Kasumi-1 (cell line): ENCODE results near the gene ATXN1L.
"Not testable (repeated sequence)": the region's sequence is repeated elsewhere in the genome, so short reads cannot be mapped to it uniquely, and the experiment has no call there.

Source experiments
- DNase-seq, 2 experiments: peaks; one replicate each; lab custom pipeline; 2025; lab: John Stamatoyannopoulos, UW

The ATXN1L gene

GRCh38 chr16:71845639-71846430 lies at the start of gene ATXN1L:
Gene ATXN1L, plus strand, starts transcription at chr16:71845976. Its CDS starts 3,765 bp downstream, at chr16:71849741.
- DNase-seq: peak; percentile 86 to 88

GRCh38 chr16:71796501-71797097 lies 49.2 kb upstream of the ATXN1L start:
- no peak for DNase-seq

GRCh38 chr16:71803305-71803690 lies 42.5 kb upstream of the ATXN1L start:
- DNase-seq: no peak

- peak in 1 of 2 experiments; percentile 37 for DNase-seq
Observed at GRCh38 chr16:71807905-71808592, 37.7 kb upstream of the ATXN1L start.

GRCh38 chr16:71808593-71809459 lies 37.0 kb upstream of the ATXN1L start, which contains the start of gene AP1G1:
Gene AP1G1, minus strand, starts transcription at chr16:71808834. Its CDS starts 19,355 bp downstream, at chr16:71789479.
- peak; percentile 94 to 97 for DNase-seq

GRCh38 chr16:71810155-71810530 lies 35.6 kb upstream of the ATXN1L start:
- DNase-seq: not testable (repeated sequence)

GRCh38 chr16:71811261-71811803 lies 34.4 kb upstream of the ATXN1L start:
- DNase-seq: peak; percentile 26 to 30

GRCh38 chr16:71817155-71817500 lies 28.6 kb upstream of the ATXN1L start:
- DNase-seq: not testable (repeated sequence)

- DNase-seq: no peak
Observed at GRCh38 chr16:71826533-71827017, 19.2 kb upstream of the ATXN1L start.

GRCh38 chr16:71830359-71830758 lies 15.4 kb upstream of the ATXN1L start:
- DNase-seq: no peak

- not testable (repeated sequence) for DNase-seq
Observed at GRCh38 chr16:71831698-71832097, 14.1 kb upstream of the ATXN1L start.

GRCh38 chr16:71832112-71832511 lies 13.7 kb upstream of the ATXN1L start:
- not testable (repeated sequence) for DNase-seq

- DNase-seq: no peak
Observed at GRCh38 chr16:71834291-71834690, 11.5 kb upstream of the ATXN1L start.

- DNase-seq: no peak
Observed at GRCh38 chr16:71837150-71837549, 8.6 kb upstream of the ATXN1L start.

- DNase-seq: no peak
Observed at GRCh38 chr16:71840052-71840451, 5.7 kb upstream of the ATXN1L start.

- DNase-seq: no peak
Observed at GRCh38 chr16:71843572-71843971, 2.2 kb upstream of the ATXN1L start.

- DNase-seq: peak in 1 of 2 experiments; percentile 16
Observed at GRCh38 chr16:71846431-71846830, 655 bp downstream of the ATXN1L start.

- DNase-seq: no peak
Observed at GRCh38 chr16:71847096-71847495, 1.3 kb downstream of the ATXN1L start.

GRCh38 chr16:71848622-71849021 lies 2.8 kb downstream of the ATXN1L start:
- no peak for DNase-seq

- no peak for DNase-seq
Observed at GRCh38 chr16:71851746-71852145, 6.0 kb downstream of the ATXN1L start.

- DNase-seq: no peak
Observed at GRCh38 chr16:71852158-71852557, 6.4 kb downstream of the ATXN1L start.
